Measurements from ENCODE around the gene RALA.
"Not testable (repeated sequence)": the region's sequence is repeated elsewhere in the genome, so short reads cannot be mapped to it uniquely, and the experiment has no call there.

Gene RALA

GRCh38 chr7:39733881-39734632 lies 110.7 kb downstream of the RALA start:
- DNase-seq: no peak

- no peak for DNase-seq
Measured at GRCh38 chr7:39734633-39735004, 111.2 kb downstream of the RALA start.

DNA sequence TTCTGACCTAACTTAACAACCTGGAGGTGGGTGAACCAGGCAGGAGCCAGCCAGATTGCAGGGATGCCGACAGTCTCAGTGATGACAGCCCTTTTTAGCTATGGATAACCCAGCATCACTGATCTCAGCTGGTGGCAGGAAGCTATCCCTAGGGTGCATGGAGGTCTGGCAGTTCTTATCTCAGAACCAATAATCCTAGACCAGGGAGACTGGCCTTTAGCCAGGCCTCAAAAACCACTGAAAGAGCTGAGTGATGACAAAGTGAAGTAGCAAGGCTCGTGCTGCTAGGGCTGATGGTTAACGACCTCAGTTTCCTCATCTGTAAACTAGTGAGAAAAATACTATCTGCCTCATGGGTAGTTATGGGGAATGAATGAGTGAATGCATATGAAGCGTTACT lies 112.5 kb downstream of the RALA start:
- DNase-seq: no peak

DNA sequence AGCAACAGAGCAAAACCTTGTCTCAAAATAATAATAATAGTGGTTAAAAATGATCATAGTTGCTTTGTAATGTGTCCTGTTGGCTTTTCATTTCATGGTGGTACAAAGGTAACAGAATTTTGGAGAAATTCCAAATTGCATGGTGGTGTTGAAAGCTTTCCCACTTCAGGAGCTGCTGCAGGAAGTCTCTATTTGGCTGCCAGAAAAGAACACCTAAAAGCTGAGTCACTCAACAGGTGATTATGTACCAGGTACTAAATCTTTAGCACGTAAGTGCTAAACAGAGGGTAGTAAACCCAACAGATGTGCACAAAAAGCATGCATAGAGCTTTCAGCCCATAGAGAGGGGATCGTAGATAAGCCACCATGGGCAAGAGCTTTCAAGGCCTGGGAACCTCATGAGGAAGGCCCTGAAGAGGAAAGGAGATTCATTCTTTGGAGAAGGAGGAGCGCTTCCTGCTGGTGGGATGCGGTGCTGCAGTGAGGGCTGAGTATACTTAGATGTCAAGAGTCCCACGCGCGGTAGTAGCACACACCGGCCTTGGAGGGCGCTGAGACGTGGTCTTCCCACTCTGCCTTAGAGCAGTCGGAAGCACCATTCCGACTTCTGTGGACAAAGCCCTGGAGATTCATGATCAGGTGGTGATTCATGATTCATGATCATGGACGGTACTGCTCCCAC lies 118.7 kb downstream of the RALA start:
- DNase-seq: peak; percentile 36

- no peak for DNase-seq
Measured at GRCh38 chr7:39744620-39745019, 121.2 kb downstream of the RALA start.

- DNase-seq: no peak
Measured at GRCh38 chr7:39745320-39745719, 121.9 kb downstream of the RALA start.

- DNase-seq: peak; percentile 56
Measured at GRCh38 chr7:39746103-39746819, 122.9 kb downstream of the RALA start.

DNA sequence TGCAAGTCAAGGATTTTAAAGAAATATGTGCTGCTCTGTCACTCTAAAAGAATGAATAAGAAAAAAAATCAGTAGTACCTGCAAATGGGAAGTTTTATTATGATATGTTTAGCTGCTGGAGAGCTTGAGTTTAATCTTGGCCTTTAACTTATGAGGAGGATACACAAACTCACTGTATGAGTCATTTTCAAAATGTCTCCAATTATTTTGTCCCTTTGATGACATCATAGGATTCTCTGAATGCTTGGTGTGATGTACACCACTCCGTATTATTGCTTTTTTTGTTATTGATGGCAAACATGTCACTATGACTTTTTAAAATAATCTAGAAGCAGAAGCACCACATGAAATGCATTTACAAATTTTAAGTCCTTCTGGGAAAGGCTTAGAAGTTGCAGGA lies 125.8 kb downstream of the RALA start:
- DNase-seq: no peak

DNA sequence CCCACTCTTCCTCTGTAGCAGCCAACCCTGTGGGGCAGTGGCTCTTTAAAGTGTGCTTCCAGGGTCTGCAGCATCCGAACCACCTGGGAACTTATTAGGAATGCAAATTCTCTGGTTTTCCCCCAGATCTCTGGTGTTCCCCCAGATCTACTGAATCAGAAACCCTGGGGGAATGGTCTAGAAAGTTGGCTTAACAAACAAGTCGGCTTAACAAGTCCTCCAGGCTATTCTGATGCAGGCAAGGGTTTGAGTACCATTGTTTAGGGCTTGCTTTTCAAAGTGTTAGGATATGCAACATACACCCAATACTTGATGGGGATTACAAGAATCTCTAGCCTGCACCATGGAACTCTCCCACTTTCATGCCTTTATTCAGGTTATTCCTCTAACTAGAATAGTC lies 126.3 kb downstream of the RALA start:
- no peak for DNase-seq

GRCh38 chr7:39750253-39751077 lies 127.1 kb downstream of the RALA start:
- DNase-seq: no peak

DNA sequence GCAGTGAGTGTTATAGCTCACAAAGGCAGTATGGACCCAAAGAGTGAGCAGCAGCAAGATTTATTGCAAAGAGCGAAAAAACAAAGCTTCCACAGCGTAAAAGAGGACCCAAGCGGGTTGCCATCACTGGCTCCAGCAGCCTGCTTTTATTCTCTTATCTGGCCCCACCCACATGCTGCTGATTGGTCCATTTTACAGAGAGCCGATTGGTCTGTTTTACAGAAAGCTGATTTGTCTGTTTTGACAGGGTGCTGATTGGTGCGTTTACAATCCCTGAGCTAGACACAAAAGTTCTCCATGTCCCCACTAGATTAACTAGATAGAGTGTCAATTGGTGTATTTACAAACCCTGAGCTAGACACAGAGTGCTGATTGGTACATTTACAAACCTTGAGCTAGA lies 129.9 kb downstream of the RALA start:
- DNase-seq: not testable (repeated sequence)

DNA sequence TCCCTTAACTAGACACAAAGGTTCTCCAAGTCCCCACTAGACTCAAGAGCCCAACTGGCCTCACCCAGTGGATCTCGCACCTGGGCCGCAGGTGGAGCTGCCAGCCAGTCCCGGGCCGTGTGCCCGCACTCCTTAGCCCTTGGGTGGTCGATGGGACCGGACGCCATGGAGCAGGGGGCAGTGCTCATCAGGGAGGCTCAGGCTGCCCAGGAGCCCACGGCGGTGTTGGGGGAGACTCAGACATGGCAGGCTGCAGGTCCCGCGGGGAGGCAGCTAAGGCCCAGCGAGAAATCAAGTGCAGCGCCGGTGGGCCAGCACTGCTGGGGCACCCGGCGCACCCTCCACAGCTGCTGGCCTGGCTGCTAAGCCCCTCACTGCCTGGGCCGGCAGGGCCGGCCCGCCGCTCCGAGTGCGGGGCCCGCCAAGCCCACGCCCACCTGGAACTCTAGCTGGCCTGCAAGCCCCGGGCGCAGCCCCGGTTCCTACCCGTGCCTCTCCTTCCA lies 130.5 kb downstream of the RALA start:
- no peak for DNase-seq

- no peak for DNase-seq
Measured at GRCh38 chr7:39754326-39755120, 131.2 kb downstream of the RALA start.

GRCh38 chr7:39757604-39758003 lies 134.2 kb downstream of the RALA start:
- DNase-seq: no peak
